Activated CD4-positive, alpha-beta memory T cell treated with anti-CD3 and anti-CD28 coated beads, Interleukin-2, amount 10 ng/mL, durations not matched to agents 7 days and 5 days (primary cell): ENCODE data around the gene FAM171A2. TPM values are rescaled to one million over a fixed set of nuclear protein-coding genes. Genes with fewer than 3 reads are reported as not detected.
"Not testable (repeated sequence)": the region's sequence is repeated elsewhere in the genome, so short reads cannot be mapped to it uniquely, and the experiment has no call there.

Source experiments
- CTCF ChIA-PET: fragments of 350-600 bp; sonication (Branson Sonifier 250); formaldehyde crosslinking; loops from one replicate; lab custom pipeline; 2021; ENCODE audit warnings: antibody characterized with exemption, inconsistent platforms; lab: Charles Lee
- POLR2A ChIA-PET: fragments of 350-600 bp; sonication (Branson Sonifier 250); formaldehyde crosslinking; loops from one replicate; lab custom pipeline; 2021; ENCODE audit warnings: antibody characterized with exemption; lab: Charles Lee
- DNase-seq: peaks from one replicate; pipeline ENCODE4 v3.0.0-alpha.2; 2020
- H3K27ac Mint-ChIP-seq: one replicate; pipeline ENCODE4 v1.8.0; 2021; ENCODE audit warnings: mild to moderate bottlenecking, mixed read lengths
- H3K27me3 Mint-ChIP-seq: one replicate; pipeline ENCODE4 v1.8.0; 2021; ENCODE audit warnings: mixed read lengths
- H3K36me3 Mint-ChIP-seq: one replicate; pipeline ENCODE4 v1.8.0; 2021; ENCODE audit warnings: low read depth, mixed read lengths
- H3K4me1 Mint-ChIP-seq: one replicate; pipeline ENCODE4 v1.8.0; 2021; ENCODE audit warnings: mixed read lengths
- H3K4me3 Mint-ChIP-seq: one replicate; pipeline ENCODE4 v1.8.0; 2021; ENCODE audit warnings: mild to moderate bottlenecking, mixed read lengths
- H3K9me3 Mint-ChIP-seq: one replicate; pipeline ENCODE4 v1.8.0; 2021; ENCODE audit warnings: mixed read lengths
- total RNA-seq, 2 experiments: library from RNA; stranded (reverse); gene quantifications; one replicate each; pipeline ENCODE4 v1.2.3, GENCODE V29; 2021

FAM171A2 gene
- total RNA-seq, 2 experiments from 2014 or later, result 0.10 TPM; not detected in 1

DNA sequence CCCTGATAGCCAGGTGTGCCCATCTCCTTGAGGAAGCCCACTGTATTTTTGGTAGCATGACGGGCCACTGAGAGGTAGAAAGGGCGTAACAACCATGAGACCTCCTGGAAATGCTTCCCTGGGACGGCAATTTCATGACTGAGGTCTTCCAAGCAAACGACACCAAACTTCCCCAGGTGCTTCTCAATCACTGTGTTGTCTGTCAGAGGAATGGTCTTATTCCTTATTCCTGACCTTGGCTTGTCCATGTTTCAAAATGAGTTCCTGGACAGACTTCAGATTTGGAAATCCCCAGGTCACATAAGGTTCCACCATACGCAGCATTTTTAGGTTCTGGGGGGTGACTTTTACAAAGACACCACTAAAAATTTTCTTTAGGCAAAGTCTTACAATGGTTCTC, 1.4 kb upstream of the FAM171A2 start:
- POLR2A ChIA-PET, H3K36me3 Mint-ChIP-seq, H3K9me3 Mint-ChIP-seq, H3K27ac Mint-ChIP-seq, H3K4me3 Mint-ChIP-seq, DNase-seq: not testable (repeated sequence)
- CTCF ChIA-PET, result interaction anchor here (0.8 to 1.0 kb wide), 2 partner anchors 20 to 158 kb away, joined by 3 to 4 read pairs; no protein-coding TSS in a partner anchor
- Mint-ChIP-seq H3K27me3 (peaks cover 51% of the 10 kb centered on the region), H3K4me1 (peaks cover 11% of the 10 kb centered on the region)

DNA sequence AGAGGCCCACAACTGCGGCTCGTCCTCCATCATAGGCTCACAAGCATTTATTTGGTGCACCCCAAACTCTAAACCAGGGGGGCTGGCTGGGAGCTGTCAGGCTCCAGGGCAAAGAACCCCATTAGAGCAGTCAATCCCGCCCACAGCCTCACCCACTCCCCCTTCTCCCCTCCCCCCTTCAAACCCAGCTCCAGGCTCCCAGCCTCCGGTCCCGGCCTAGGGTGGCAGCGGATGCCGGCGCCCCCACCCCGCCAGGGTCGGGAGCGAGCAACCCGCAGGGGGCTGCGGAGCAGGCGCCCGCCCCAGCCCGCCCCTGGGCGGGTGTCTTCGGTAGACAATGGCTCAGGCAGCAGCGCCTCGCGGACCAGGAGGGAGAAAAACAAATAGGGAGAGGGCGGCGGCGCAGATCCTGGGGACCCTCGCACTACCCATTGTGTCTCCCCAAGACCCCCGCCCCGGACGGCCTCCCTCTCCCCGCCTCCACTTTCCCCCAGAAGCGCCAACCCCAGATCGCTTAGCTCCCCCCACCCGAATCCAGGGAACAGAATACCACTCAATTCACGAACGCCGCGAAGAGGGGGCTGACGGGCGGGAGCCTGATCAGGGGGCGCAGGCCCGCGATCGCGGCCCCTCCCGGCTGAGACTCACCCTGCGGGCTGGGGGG, 572 bp downstream of the FAM171A2 start:
- H3K36me3 Mint-ChIP-seq, result no peaks in the 10 kb centered on the region
- no peaks in the 10 kb centered on the region for H3K9me3 Mint-ChIP-seq
- H3K4me1 Mint-ChIP-seq, result peaks cover 3% of the 10 kb centered on the region
- peak overlapping the region; percentile 65 for H3K4me3 Mint-ChIP-seq
- CTCF ChIA-PET, result interaction anchor here (0.5 to 2.3 kb wide), 19 partner anchors 9 to 327 kb away, joined by 3 to 17 read pairs (median 4); partner anchors contain the start of genes CCDC43, GRN and HDAC5
- peaks cover 41% of the 10 kb centered on the region for H3K27me3 Mint-ChIP-seq
- POLR2A ChIA-PET, result interaction anchor here (1.0 to 1.9 kb wide), 5 partner anchors 9 to 164 kb away, joined by 3 to 8 read pairs (median 3); no protein-coding TSS in a partner anchor
- DNase-seq, result no peak
- no peak overlapping the region for H3K27ac Mint-ChIP-seq

- ChIA-PET POLR2A (interaction anchor here (1.3 to 1.9 kb wide), 3 partner anchors 9 to 153 kb away, joined by 3 to 8 read pairs (median 6); no protein-coding TSS in a partner anchor), CTCF (interaction anchor here (1.1 to 2.3 kb wide), 7 partner anchors 8 to 239 kb away, joined by 3 to 17 read pairs (median 4); partner anchors contain the start of gene HDAC5)
- no peak for DNase-seq
- Mint-ChIP-seq H3K27me3 (peaks cover 38% of the 10 kb centered on the region), H3K27ac (no peak overlapping the region), H3K4me3 (no peak overlapping the region), H3K36me3 (no peaks in the 10 kb centered on the region), H3K9me3 (no peaks in the 10 kb centered on the region), H3K4me1 (peaks cover 3% of the 10 kb centered on the region)
Observed at GRCh38 chr17:44362459-44362948, 1.1 kb downstream of the FAM171A2 start.

DNA sequence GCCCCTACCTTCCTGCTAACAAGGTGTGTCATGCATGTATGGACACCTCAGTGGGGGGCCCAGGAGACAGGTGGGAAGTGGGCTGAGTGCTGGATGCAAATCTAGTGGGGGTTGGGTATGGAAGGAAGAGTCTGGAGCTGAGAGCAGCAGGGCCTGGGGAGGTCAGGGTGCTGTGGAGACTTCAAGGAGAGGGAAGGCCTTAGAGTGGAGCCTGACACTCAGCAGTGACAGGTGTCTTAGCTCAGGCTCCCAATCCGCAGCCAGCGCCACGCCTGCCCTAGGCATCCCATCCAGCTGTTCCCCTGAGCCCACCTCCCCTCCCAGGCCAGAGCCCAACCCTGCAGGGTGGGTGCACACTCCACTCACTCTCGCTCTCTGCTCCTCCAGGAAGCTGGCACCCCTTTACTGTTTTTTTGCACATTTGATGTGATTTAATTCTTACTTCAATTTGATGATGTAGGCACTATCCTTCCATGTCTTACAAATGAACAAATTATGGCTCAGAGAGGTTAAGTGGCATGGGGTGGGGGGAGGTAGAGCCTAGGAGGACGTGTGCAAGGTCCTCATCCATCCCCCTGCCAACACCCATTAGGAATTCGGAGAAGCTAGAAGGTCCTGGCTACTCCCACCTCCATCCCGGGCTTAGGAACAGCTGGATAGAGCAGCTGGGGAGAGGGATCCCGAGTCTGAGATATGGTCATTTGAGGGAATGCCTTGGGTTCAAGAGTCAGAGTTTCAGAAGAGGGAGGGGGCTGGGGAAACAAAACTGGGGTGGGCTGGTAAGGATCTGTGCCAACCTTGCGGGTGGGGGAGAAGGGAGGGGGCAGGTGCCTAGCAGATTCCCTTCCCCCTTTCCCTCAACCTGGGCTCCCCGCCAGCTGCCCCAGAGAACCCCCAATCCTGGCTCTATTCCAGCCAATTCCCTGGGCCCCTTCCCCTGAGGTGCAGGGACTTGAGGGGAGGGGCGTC, 2.1 kb downstream of the FAM171A2 start:
- ChIA-PET CTCF (interaction anchor here (1.1 to 2.3 kb wide), 3 partner anchors 10 to 151 kb away, joined by 3 to 11 read pairs (median 7); no protein-coding TSS in a partner anchor), POLR2A (interaction anchor here (0.6 kb wide), 1 partner anchor 162 kb away, joined by 3 read pairs; no protein-coding TSS in a partner anchor)
- Mint-ChIP-seq H3K4me3 (no peak overlapping the region), H3K36me3 (no peaks in the 10 kb centered on the region), H3K4me1 (peaks cover 3% of the 10 kb centered on the region), H3K27me3 (peaks cover 33% of the 10 kb centered on the region), H3K9me3 (no peaks in the 10 kb centered on the region), H3K27ac (no peak overlapping the region)
- DNase-seq, result no peak

GRCh38 chr17:44360826-44361225, 2.8 kb downstream of the FAM171A2 start:
- ChIA-PET CTCF (interaction anchor here (1.1 to 2.1 kb wide), 2 partner anchors 9 to 15 kb away, joined by 3 to 7 read pairs; no protein-coding TSS in a partner anchor), POLR2A (interaction anchor here (0.6 kb wide), 1 partner anchor 163 kb away, joined by 3 read pairs; no protein-coding TSS in a partner anchor)
- Mint-ChIP-seq H3K27ac (no peak overlapping the region), H3K4me1 (peaks cover 3% of the 10 kb centered on the region), H3K9me3 (no peaks in the 10 kb centered on the region), H3K27me3 (peaks cover 32% of the 10 kb centered on the region), H3K4me3 (no peak overlapping the region), H3K36me3 (no peaks in the 10 kb centered on the region)
- no peak for DNase-seq

DNA sequence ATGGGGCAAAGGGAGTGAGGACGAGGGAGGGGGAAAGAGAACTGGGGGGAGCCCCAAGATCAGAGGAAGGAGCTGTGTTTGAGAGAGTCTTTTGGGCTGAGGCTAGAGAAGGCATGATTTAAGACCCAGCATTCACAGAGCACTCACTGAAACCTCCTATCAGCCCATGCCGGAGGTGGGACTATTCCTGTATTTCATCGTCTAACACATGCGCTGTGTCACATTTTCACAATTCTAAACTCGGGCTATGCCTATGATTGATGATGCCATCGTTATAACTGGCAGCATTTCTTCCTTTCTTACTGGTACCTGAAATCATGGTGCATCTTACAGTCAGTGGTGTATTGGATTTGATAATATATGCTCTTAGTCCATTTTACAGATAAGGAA, 3.5 kb downstream of the FAM171A2 start:
- Mint-ChIP-seq H3K27me3 (peaks cover 32% of the 10 kb centered on the region), H3K27ac (no peak overlapping the region), H3K4me3 (no peak overlapping the region), H3K9me3 (no peaks in the 10 kb centered on the region), H3K4me1 (peaks cover 3% of the 10 kb centered on the region), H3K36me3 (no peaks in the 10 kb centered on the region)
- ChIA-PET POLR2A (interaction anchor here (1.0 kb wide), 1 partner anchor 29 kb away, joined by 5 read pairs; no protein-coding TSS in a partner anchor), CTCF (interaction anchor here (2.1 kb wide), 1 partner anchor 14 kb away, joined by 7 read pairs; no protein-coding TSS in a partner anchor)
- DNase-seq, result no peak

DNA sequence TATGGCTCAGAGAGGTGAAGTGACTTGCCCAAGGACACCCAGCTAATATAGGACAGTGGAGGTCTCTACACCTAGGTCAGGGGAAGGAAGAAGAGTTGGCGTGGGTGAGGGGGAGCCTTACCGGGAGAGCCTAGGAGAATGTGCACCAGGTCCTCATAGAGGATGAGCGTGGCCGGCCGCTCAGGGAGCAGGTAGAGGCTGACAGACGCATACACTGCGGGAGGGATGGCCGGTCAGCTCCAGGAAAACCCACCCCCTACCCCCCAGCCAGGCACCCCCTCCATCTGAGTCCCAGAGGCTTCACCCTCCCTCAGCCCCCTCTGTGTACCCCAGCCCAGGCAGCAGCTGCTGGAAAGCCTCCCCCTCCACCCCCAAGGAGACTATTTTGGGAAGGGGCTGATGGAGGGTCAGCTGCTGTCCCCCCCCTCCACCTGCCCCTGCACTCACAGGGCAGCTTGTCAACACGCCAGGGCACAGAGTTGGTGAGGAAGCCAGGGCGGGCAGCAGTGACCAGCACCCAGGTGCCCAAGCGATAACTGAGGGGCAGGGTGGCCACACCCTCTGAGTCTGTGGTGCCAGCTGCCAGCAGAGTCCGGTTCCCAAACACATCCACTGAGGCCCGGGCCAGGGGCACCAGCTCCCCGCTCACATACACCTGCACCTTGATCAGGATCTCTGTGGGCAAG, 4.1 kb downstream of the FAM171A2 start:
- CTCF ChIA-PET, result interaction anchor here (2.0 to 2.2 kb wide), 3 partner anchors 10 to 14 kb away, joined by 6 to 8 read pairs (median 7); no protein-coding TSS in a partner anchor
- Mint-ChIP-seq H3K27me3 (peaks cover 29% of the 10 kb centered on the region), H3K36me3 (no peaks in the 10 kb centered on the region), H3K27ac (no peak overlapping the region), H3K4me3 (no peak overlapping the region), H3K9me3 (no peaks in the 10 kb centered on the region), H3K4me1 (peaks cover 3% of the 10 kb centered on the region)
- POLR2A ChIA-PET, result interaction anchor here (1.0 kb wide), 1 partner anchor 28 kb away, joined by 5 read pairs; no protein-coding TSS in a partner anchor
- DNase-seq, result no peak

GRCh38 chr17:44359006-44359405, 4.6 kb downstream of the FAM171A2 start:
- Mint-ChIP-seq H3K27me3 (peaks cover 27% of the 10 kb centered on the region), H3K4me1 (peaks cover 3% of the 10 kb centered on the region), H3K9me3 (no peaks in the 10 kb centered on the region), H3K36me3 (no peaks in the 10 kb centered on the region), H3K4me3 (no peak overlapping the region), H3K27ac (no peak overlapping the region)
- CTCF ChIA-PET, result interaction anchor here (1.5 to 2.2 kb wide), 4 partner anchors 11 to 13 kb away, joined by 4 to 8 read pairs (median 6); partner anchors contain the start of gene GRN
- no peak for DNase-seq
- POLR2A ChIA-PET, result no interaction called here

- Mint-ChIP-seq H3K27me3 (peaks cover 25% of the 10 kb centered on the region), H3K27ac (no peak overlapping the region), H3K4me1 (peaks cover under 1% of the 10 kb centered on the region), H3K36me3 (peaks cover under 1% of the 10 kb centered on the region), H3K9me3 (no peaks in the 10 kb centered on the region), H3K4me3 (no peak overlapping the region)
- ChIA-PET CTCF (interaction anchor here (1.0 to 2.2 kb wide), 5 partner anchors 10 to 27 kb away, joined by 3 to 8 read pairs (median 4); partner anchors contain the start of gene GRN), POLR2A (interaction anchor here (0.8 kb wide), 1 partner anchor 10 kb away, joined by 3 read pairs; no protein-coding TSS in a partner anchor)
- DNase-seq, result no peak
Observed at GRCh38 chr17:44358066-44358465, 5.6 kb downstream of the FAM171A2 start.

DNA sequence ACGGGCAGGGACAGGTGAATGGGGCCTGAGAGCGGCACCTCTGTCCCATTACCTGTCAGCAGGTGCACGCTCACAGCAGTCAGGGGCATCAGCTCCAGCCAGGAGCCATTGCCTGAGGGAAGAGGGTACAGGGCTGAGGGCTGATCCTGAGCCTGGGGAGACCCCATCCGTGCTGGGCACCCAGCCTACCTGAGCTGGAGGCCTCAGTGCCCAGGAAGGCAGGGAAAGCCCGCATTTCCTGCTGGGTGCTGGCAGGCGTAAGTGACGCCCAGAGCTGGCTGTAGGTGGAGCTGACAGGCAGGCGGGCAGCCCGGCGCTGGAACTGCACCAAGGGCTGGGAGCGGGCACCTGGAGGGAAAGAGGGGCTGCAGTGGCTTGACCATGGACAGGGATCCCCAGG, 7.4 kb downstream of the FAM171A2 start:
- DNase-seq, result no peak
- Mint-ChIP-seq H3K27ac (no peak overlapping the region), H3K9me3 (no peaks in the 10 kb centered on the region), H3K27me3 (peaks cover 21% of the 10 kb centered on the region), H3K4me1 (peaks cover 3% of the 10 kb centered on the region), H3K36me3 (peaks cover 13% of the 10 kb centered on the region), H3K4me3 (no peak overlapping the region)
- ChIA-PET CTCF (no interaction called here), POLR2A (no interaction called here)

- Mint-ChIP-seq H3K36me3 (peaks cover 13% of the 10 kb centered on the region), H3K27ac (no peak overlapping the region), H3K27me3 (peaks cover 15% of the 10 kb centered on the region), H3K4me3 (no peak overlapping the region), H3K9me3 (no peaks in the 10 kb centered on the region), H3K4me1 (peaks cover 3% of the 10 kb centered on the region)
- no peak for DNase-seq
- POLR2A ChIA-PET, result interaction anchor here (1.0 kb wide), 1 partner anchor 10 kb away, joined by 3 read pairs; the partner anchor contains the start of gene GRN
- CTCF ChIA-PET, result interaction anchor here (0.9 to 3.0 kb wide), 5 partner anchors 8 to 146 kb away, joined by 3 to 17 read pairs (median 4); partner anchors contain the start of genes FAM171A2 and GRN
Observed at GRCh38 chr17:44355642-44356099, 8.0 kb downstream of the FAM171A2 start.
